COLO668 (cell line): ENCODE results near the gene SLC25A42.

ENCODE experiments used
- DNase-seq: peaks from one replicate; lab custom pipeline; 2025; ENCODE audit not compliant: unreplicated experiment; lab: John Stamatoyannopoulos, UW

Gene SLC25A42

DNA sequence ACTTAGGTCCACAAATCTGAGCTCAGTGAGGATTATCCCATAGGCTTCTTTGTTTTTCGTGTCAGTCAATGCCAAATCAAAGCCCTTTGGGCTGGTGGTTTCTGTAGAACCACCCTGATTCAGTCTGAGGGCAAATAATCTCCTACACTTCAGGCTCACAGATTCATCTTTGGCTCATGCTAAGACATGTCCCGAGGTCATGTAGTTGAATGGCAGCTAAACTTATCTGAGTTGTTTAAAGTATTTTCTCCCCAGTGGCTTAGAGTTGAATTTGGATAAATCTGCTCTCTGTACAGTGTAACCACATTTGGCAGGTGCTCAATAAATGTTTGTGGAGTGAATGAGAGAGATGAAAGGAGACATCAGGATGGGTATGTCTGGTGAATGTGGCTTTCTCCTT, 13.1 kb upstream of the SLC25A42 start:
- no peak for DNase-seq

DNA sequence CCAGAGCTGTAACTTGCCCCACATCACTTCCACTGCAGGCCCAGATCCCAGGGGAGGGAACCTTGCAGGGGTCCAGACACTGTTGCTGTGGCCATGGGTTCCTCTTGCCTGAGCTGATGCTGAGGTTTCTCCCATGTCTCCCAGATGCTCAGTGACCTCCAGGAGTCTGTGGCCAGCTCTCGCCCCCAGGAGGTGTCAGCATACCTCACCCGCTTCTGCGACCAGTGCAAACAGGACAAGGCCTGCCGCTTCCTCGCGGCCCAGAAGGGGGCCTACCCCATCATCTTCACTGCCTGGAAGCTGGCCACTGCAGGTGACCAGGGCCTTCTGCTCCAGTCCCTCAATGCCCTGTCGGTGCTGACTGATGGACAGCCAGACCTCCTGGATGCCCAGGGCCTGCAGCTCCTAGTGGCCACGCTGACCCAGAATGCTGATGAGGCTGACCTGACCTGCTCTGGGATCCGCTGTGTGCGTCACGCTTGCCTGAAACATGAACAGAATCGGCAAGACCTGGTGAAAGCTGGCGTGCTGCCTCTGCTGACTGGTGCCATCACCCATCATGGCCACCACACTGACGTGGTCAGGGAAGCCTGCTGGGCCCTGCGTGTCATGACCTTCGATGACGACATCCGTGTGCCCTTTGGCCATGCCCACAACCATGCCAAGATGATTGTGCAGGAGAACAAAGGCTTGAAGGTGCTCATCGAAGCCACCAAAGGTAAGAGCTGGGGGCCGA, 12.1 kb upstream of the SLC25A42 start:
- DNase-seq, result no peak

- DNase-seq, result no peak
Measured at GRCh38 chr19:19052921-19053320, 10.9 kb upstream of the SLC25A42 start.

DNA sequence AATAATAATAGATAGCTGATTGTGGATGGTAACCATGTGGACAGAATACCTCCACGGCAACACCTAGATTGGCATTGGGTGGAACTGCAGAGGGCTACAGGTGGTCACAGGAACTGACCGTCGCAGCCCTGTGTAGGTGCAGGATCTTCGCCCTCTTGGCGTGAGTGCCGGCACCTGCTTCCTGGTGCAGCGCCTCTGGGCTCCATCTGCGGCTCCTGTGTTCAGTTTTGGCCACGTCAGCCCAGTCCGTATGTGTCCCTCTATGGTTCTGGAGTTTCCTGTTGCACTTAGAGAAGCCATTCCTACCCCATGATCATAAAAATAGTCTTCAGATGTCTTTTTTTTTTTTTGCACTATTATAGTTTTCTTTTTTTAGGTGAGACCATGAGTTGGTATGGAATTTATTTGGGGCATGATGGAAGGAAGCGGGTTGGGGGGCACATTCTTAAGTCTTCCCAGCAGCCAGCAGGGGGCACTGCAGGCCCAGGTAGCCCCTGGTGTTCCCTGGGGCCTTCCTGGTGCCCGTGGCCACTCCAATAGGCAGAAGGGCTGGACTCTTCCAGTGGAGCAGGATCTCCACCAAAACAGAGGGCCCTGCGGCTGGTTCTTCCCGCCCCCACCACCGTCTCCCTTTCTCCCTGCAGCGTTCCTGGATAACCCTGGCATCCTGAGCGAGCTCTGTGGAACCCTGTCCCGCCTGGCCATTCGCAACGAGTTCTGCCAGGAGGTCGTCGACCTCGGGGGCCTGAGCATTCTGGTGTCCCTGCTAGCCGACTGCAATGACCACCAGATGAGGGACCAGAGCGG, 10.1 kb upstream of the SLC25A42 start:
- peak; percentile 67 for DNase-seq

GRCh38 chr19:19054315-19054938, 9.4 kb upstream of the SLC25A42 start:
- DNase-seq, result no peak

GRCh38 chr19:19054939-19055440, 8.8 kb upstream of the SLC25A42 start:
- DNase-seq, result no peak

DNA sequence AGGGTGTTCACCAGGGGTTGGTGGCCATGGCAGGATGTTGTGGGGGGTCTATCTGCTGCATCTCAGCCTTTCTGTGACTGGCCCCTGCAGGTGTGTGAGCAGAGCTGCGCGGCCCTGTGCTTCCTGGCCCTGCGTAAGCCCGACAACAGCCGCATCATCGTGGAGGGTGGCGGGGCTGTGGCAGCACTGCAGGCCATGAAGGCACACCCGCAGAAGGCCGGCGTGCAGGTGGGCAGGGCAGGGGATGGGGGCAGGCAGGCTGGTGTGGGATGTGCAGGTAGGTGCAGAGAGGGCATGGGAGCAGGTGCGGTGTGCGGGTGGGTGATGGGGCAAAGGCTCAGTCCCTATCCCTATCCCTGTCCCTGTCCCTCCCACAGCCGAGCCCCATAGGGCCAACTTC, 8.1 kb upstream of the SLC25A42 start:
- DNase-seq, result no peak

DNA sequence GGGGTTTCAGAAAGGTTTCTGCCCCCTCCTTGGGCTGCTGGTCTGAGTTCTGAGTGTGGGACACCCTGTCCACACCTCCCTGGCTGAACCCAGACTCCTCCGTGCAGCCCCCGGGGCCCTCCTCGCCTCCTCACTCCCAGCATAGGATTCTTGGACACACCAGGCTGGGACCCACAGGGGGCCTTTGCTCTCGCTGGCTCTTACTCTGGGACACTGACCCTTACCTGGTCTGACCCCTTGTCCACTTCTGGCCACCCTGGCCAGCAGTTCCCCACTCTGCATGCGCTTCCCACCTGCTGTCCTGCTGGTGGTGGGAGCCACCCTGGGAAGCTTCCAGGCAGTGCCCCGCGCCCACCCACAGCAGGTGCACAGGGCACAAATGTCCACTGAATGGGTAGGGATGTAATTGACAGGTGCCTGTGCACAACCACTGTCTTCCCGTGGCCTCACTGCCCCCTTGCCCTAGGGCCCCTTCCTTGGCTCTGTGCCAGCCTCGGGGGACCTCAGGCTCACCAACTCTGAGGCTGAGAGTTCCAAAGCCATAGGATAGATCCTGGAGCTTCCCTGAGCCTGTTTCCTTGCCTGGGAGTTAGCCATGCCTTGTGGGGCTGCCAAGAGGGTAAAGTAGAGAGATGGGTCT, 7.0 kb upstream of the SLC25A42 start:
- no peak for DNase-seq

DNA sequence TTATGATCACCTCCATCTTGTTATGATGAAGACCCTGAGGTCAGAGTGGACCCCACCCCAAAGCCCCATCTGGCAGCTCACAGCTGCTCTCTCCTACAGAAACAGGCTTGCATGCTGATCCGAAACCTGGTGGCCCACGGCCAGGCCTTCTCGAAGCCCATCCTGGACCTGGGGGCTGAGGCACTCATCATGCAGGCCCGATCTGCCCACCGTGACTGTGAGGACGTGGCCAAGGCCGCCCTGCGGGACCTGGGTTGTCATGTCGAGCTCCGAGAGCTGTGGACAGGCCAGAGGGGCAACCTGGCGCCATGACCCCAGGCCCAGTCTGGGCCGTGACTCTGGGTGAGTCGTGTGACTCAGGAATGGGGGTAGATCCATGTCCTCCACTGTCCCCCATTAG, 6.5 kb upstream of the SLC25A42 start:
- DNase-seq, result no peak

- no peak for DNase-seq
Measured at GRCh38 chr19:19057720-19058119, 6.1 kb upstream of the SLC25A42 start.

GRCh38 chr19:19059018-19059836, 4.6 kb upstream of the SLC25A42 start:
- DNase-seq, result no peak

- peak; percentile 16 for DNase-seq
Measured at GRCh38 chr19:19059837-19060611, 3.8 kb upstream of the SLC25A42 start.

DNA sequence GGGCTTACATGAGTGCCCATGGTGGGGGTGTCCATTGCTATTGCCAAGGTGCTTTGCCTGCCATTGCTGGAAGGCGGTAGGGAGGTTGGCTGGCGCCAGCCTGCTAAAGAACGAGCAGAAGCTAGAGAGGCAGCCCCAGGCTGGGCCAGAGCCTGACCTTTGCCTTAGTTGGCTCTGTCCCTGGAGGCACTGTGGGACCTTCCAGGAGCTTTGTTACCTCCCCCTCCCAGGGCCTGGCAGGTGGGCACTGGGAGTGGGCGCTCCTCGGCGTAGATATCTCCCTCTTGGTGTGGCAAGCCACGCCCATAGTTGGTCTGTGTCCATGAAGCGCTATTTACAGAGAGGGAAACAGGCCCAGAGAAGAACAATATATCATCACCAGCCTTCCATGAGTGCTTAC, 2.3 kb upstream of the SLC25A42 start:
- no peak for DNase-seq

DNA sequence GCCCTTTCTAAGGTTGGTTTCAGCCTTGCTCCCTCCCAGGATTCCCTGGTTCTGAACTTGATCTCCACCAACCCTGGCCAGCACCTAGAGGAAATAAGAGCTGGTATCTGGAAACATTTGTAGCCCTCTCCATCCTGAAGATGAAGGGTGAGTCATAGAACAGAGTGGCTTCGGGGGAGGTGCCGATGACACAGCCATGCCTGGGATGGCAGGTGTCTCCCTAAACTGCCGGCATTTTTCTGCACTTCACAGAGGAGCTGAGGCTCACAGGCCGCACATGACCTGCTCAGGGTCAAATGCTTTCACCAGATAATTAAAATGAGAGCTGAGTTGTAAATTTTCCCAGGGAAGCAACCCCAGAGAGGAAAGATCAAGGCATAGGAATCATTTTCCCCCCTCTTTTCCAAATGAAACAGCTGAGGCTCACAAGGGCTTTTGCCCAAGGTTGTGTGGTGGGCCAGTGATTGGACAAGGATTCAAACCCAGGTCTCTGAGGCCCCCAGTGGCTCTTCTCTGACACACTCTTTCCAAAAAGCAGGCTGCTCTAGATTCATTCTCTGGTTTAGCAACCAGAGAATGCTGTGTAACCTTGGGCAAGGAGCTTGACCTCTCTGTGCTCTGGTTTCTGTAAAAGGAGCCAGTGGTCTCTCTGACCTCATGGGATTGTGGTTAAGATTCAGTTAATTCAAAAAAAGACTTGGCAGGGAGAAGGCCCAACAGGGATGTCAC, 1.2 kb upstream of the SLC25A42 start:
- peak; percentile 51 for DNase-seq

DNA sequence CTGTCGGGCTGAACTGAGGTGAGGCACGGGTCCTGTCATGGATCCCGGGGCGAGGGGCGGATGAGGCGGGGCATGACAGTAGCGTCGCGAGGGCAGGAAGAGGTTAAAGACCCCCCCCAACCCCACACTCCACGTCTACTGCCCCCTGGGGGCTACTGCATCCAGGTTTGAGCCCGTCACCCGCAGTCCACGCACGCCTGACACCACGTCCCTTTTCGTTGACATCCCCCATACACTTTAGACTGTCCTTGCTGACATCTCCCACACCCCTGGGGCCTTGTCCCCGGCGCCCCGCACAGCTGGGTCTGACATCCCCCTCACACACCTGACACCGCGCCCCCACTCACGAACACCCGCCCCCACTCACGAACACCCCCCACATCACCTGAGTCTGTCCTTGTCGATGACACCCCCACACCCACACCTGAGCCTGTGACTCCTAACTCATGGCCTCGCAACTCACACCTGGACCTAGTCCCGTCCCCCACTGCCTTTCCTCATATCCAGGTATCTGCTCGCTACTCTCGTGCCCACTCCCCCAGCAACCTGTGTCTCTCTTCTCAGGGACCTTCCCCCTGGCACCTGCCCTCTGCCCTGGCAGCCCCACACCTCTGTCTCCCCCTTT, 416 bp downstream of the SLC25A42 start:
- no peak for DNase-seq

GRCh38 chr19:19064811-19065745, 1.3 kb downstream of the SLC25A42 start:
- peak; percentile 13 for DNase-seq

GRCh38 chr19:19067276-19068072, 3.7 kb downstream of the SLC25A42 start:
- DNase-seq, result no peak
